ENCODE measurements around the gene AJAP1. TPM values are rescaled to one million over a fixed set of nuclear protein-coding genes. Genes with fewer than 3 reads are reported as not detected.
A peak's percentile ranks its signal among the peaks of the same experiment; 100 is the strongest.
"Not testable (repeated sequence)": the region's sequence is repeated elsewhere in the genome, so short reads cannot be mapped to it uniquely, and the experiment has no call there.

Gene AJAP1
- 1.7 TPM for polyA plus RNA-seq (2013, experiment 1 of 2; ENCODE audit: insufficient read length)
- 1.8 TPM for polyA plus RNA-seq (2013, experiment 2 of 2; ENCODE audit: insufficient read length)

- DNase-seq: peak; percentile 22
These were observed at the start of gene AJAP1 for GRCh38 chr1:4653796-4654725. AJAP1 (plus strand) TSS chr1:4654609; CDS start chr1:4655426, 817 bp downstream.

- no peak for DNase-seq
These were observed 49.3 kb upstream of the AJAP1 start for GRCh38 chr1:4605158-4605557.

GRCh38 chr1:4611563-4612341, 42.7 kb upstream of the AJAP1 start:
- DNase-seq: no peak

DNA sequence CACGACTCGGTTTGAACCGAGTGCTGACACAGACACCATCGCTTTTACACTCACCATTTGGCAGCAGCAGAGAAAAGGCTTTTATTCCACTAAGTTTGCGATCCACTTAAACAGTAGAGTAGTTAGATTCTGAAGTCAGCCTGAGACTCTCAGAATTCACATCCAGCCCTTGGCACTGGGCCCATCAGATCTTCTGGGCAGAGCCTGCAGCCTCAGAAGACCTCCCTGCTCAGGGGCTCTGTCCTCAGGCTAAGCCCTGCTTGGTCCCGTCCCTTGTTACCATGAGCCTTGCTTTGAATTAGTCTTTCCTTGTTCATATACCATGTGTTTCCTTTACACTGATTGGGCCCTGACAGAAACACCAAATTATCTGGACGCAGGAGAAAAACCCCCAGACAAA, 41.4 kb upstream of the AJAP1 start:
- DNase-seq: no peak

- DNase-seq: no peak
These were observed 40.6 kb upstream of the AJAP1 start for GRCh38 chr1:4613606-4614370.

DNA sequence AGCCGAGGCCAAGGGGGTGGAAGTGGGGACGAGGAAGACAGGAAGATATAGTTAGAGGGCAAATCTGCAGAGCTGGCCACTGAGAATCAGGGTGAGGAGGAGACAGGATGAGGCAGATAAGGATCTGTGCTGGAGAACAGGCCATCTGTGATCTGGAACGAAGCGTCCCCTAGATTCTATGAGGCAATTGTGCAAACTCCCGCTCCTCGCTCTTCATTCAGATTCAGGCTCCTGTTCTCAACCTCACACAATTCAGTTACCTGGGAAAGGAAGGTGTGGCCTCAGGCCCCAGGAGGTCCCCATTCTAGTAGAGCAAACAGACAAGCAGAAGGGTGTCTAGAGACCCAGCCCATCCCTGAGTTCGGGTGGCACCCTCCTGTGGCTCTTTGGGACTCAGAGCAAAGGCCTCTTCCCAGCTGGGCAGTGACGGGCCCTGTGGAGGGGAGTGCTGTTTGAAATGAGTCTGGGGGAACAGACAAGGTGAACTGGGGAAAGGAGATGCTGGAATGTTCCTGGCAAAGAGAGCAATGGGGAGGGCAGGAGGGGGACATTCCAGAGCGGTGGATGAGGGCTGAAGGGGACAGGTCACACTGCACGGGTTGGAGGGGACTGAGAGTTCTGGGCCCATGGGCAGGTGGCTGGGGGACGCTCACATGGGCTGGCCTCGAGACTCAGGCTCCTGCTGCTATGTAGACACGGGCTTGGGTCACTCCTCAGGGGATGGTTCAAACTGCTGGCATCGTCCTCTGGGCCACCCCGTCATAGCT, 39.9 kb upstream of the AJAP1 start:
- DNase-seq: no peak

DNA sequence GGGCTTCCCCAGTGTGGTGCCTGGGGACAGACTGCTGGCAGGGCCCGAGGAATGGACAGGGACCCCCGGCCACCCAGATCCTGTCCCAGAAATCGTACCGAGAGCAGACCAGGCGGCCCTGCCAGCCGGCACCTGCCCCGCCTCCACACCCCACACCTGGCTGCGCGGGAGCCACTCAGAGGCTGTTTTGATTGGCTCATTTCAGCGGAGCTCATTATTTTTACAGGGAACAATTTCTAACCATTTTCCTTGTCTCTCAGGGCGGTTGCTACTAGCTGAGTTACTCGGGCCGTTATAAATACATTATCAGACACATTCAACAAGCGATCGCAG, 39.3 kb upstream of the AJAP1 start:
- DNase-seq: no peak

GRCh38 chr1:4615501-4615900, 38.9 kb upstream of the AJAP1 start:
- no peak for DNase-seq

DNA sequence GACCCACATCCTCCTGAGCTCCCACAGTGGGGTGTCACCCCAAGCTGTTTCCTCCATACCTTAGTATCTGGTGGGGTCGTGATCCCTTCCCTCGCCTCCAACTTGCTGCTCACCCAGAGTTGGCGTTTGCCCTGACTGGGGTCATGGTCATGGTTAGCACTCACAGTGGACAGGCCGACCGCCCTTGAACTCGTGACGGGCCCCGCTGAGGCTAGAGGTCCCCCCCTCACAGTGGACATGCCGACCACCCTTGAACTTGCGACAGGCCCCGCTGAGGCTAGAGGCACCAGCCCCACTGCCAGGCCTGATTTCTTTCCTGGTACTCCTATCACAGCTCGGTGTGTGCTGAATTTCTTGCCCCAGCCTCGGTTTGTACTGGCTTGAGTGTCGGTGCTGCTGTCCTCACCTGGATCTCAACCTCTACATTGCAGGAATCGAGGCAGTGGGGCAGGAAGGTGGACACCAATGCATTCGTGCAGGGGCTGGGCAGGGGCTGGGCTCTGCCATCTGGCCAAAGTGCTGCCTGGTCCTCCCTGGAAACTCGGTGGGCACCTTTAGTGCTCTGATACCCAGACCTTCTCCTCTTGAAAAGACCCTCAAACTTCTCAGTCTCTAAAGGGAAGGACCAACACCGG, 37.5 kb upstream of the AJAP1 start:
- no peak for DNase-seq

- DNase-seq: no peak
These were observed 36.9 kb upstream of the AJAP1 start for GRCh38 chr1:4617506-4617905.

DNA sequence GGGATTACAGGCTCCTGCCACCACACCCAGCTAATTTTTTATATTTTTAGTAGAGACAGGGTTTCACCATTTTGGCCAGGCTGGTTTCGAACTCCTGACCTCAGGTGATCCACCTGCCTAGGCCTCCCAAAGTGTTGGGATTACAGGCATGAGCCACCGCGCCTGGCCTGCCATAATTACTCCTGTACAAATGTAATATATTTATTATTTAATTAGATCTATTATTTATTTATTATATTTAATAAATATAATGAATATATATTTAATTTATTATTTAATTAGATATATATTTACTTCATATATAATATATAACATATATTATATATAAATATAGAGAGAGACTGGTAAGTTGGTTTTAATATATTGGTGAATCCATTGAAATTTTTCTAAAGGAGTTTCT, 35.6 kb upstream of the AJAP1 start:
- DNase-seq: not testable (repeated sequence)

DNA sequence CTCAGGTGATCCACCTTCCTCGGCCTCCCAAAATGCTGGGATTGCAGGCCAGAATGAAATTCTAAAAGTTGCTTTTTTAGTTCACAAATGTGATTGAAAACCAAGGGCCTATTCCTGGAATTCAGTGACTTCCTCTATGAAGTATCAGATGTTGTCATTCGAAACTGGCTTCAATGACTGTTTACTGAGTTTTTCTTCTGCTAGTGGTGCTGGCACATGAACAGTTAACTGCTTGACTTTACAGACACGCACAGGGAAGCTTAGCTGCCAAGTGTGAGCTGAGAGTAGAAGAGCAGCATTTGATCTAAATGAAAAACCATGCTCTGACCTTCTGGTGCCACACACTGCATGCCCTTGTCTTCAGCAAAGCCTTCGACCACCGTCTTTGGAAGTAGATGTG, 32.8 kb upstream of the AJAP1 start:
- DNase-seq: no peak

GRCh38 chr1:4622821-4623220, 31.6 kb upstream of the AJAP1 start:
- no peak for DNase-seq

DNA sequence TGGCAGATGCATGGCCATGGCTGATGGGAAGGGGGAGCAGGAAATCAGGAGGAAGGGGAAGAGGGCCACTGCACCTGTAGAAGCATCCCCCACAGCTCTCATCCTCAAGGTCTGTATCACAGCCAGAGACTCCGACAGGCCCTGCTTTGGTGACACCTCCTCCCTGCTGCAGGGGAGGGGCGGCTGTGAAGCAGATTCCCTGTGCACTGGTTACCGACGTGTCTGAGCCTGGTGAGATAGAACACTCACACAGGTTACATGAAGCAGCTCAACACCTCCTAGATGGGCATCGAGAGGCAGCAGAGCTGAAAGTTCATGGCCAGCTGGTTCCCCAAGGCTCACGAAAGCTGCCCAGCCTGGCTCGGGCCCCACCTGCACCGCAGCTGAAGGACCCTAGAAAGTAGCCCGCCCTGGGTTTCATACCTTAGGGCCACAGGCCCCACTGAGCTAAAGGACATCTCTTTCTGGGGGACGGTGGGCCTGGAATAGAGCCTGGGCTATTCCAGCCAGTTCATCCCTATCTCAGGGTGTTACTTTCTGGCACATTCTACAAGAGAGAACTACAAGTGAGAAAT, 30.2 kb upstream of the AJAP1 start:
- no peak for DNase-seq

GRCh38 chr1:4624801-4625200, 29.6 kb upstream of the AJAP1 start:
- DNase-seq: no peak

- no peak for DNase-seq
These were observed 28.3 kb upstream of the AJAP1 start for GRCh38 chr1:4626061-4626460.

GRCh38 chr1:4626560-4627319, 27.7 kb upstream of the AJAP1 start:
- no peak for DNase-seq

DNA sequence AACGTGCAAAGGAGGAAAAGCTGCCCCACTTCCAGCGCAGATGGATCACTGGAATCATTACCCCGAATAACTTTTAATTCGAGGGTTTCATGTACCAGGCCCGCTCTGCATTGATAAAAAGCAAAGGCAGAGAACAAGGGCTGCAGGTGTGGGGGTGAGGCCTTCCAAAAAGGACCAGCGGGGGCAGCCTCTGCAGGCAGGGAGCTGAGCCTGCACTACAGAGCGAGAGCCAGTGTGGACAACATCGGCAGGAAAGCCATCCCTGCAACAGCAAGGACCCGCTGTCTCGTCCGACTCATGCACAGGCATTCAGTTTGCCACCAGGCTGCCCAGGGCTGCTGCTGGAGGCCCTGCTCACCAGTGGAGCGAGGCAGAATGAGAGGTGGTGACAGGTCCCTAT, 27.1 kb upstream of the AJAP1 start:
- no peak for DNase-seq

- DNase-seq: no peak
These were observed 25.4 kb upstream of the AJAP1 start for GRCh38 chr1:4628992-4629391.

DNA sequence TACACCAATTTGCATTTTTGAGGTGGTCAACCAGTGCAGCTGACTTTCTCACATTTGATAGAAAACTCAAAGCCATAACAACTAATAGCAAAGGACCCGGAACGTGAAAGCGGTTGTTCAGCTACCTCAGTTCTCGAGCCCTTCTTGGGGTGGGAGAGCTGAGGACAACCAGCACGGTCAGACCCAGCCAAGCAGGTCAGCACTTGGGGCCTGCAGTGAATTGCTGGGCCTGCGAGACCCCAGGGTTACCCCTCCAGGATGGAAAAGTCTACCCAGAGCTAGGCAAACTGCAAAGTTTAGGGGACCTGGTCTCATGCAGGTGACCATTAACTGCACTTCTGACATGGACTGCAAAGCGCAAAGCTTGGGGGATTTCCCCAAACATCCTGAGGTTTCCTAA, 23.8 kb upstream of the AJAP1 start:
- DNase-seq: no peak
